K562 (cell line): ENCODE measurements around the gene KCNA4.
"Not testable (repeated sequence)": the region's sequence is repeated elsewhere in the genome, so short reads cannot be mapped to it uniquely, and the experiment has no call there.

Experiments used
- ARHGAP35 ChIP-seq: fragments of 450-650 bp; IDR thresholded peaks from 2 replicates; pipeline ENCODE4 v1.6.1; 2018; ENCODE audit not compliant: partially characterized antibody
- CBX3 ChIP-seq, 2 experiments: IDR thresholded peaks; 1 replicate in 1 of 2; 2 replicates in 1 of 2; pipeline ENCODE4 v1.6.1; 2012; ENCODE audit warnings: inconsistent platforms in 2 of 2, low read length in 2 of 2, borderline replicate concordance in 1 of 2, control low read depth in 1 of 2
- NCOA2 ChIP-seq, 2 experiments: fragments of 450-650 bp; IDR thresholded peaks; 2 replicates each; pipeline ENCODE4 v1.6.1; 2018; ENCODE audit warnings: mild to moderate bottlenecking in 2 of 2, moderate library complexity in 1 of 2; ENCODE audit not compliant: partially characterized antibody in 2 of 2
- NR2C2 ChIP-seq, 2 experiments: fragments of 200-800 bp in 1 of 2; sonication (Bioruptor generic) in 1 of 2; sonication (generic) in 1 of 2; formaldehyde crosslinking in 1 of 2; IDR thresholded peaks; 2 replicates each; pipeline versions ENCODE4 v1.6.1 to v1.8.0; 2016 to 2022; ENCODE audit warnings: mild to moderate bottlenecking in 1 of 2, missing compliant biosample characterization in 1 of 2, missing genetic modification characterization in 1 of 2, missing genetic modification reagents in 1 of 2
- SNIP1 ChIP-seq: fragments of 450-650 bp; IDR thresholded peaks from 2 replicates; pipeline ENCODE4 v1.7.1; 2017; ENCODE audit warnings: low read depth, mild to moderate bottlenecking
- TRIM28 ChIP-seq: fragments of 450-650 bp; IDR thresholded peaks from 2 replicates; pipeline ENCODE4 v1.6.1; 2017
- ZNF23 ChIP-seq: fragments of 250-450 bp; sonication (Bioruptor Pico); IDR thresholded peaks from 2 replicates; pipeline ENCODE4 v1.4.0; 2020; ENCODE audit warnings: mild to moderate bottlenecking
- TF ChIP-seq, protein P1 (sequence below), 3 experiments: IDR thresholded peaks in 2 of 3; conservative IDR thresholded peaks in 1 of 3; 2 replicates each; pipeline ENCODE4 v1.5.1; 2011 to 2012; ENCODE audit warnings: low read length in 3 of 3, mild to moderate bottlenecking in 3 of 3, control low read depth in 2 of 3, improper control_type of control experiment in 1 of 3, inconsistent platforms in 1 of 3, low read depth in 1 of 3, mixed read lengths in 1 of 3, moderate library complexity in 1 of 3; ENCODE audit not compliant: insufficient read depth in 2 of 3

DNA sequence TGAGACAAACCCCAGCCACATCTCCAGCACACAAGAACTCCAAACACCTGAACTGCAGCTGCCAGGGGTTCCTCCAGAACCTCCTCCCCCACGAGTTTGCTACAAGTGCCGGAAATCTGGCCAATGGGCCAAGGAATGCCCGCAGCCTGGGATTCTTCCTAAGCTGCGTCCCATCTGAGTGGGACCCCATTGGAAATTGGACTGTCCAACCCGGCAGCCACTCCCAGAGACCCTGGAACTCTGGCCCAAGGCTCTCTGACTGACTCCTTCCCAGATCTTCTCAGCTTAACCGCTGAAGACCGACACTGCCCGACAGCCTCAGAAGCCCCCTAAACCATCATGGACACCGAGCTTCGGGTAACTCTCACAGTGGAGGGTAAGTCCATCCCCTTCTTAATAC lies 41.2 kb downstream of the KCNA4 start:
- TF ChIP-seq NCOA2 (IDR thresholded peaks at IDR 0.05; ENCODE audit: partially characterized antibody in 2 of 2); NR2C2 (CRISPR knock-in tag; IDR thresholded peaks at IDR 0.05); NR2C2 (tag; IDR thresholded peaks at IDR 0.05); TRIM28; CBX3 (IDR thresholded peaks at IDR 0.05; ENCODE audit: borderline replicate concordance in 1 of 2, low read length in 2 of 2); ZNF23 (CRISPR knock-in tag); SNIP1; ARHGAP35: not testable (repeated sequence)
- TF ChIP-seq, protein P1, sequence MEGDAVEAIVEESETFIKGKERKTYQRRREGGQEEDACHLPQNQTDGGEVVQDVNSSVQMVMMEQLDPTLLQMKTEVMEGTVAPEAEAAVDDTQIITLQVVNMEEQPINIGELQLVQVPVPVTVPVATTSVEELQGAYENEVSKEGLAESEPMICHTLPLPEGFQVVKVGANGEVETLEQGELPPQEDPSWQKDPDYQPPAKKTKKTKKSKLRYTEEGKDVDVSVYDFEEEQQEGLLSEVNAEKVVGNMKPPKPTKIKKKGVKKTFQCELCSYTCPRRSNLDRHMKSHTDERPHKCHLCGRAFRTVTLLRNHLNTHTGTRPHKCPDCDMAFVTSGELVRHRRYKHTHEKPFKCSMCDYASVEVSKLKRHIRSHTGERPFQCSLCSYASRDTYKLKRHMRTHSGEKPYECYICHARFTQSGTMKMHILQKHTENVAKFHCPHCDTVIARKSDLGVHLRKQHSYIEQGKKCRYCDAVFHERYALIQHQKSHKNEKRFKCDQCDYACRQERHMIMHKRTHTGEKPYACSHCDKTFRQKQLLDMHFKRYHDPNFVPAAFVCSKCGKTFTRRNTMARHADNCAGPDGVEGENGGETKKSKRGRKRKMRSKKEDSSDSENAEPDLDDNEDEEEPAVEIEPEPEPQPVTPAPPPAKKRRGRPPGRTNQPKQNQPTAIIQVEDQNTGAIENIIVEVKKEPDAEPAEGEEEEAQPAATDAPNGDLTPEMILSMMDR (IDR thresholded peaks at IDR 0.05 in 2 of 3, conservative IDR thresholded peaks at IDR 0.05 in 1 of 3; ENCODE audit: insufficient read depth in 2 of 3, low read depth in 1 of 3, low read length in 3 of 3): not testable (repeated sequence)
